Fibroblast of the aortic adventitia (primary cell): Measurements from ENCODE around the gene HDAC11. TPM values are rescaled to one million over a fixed set of nuclear protein-coding genes. Genes with fewer than 3 reads are reported as not detected.
A peak's percentile ranks its signal among the peaks of the same experiment; 100 is the strongest.
"Not testable (repeated sequence)": the region's sequence is repeated elsewhere in the genome, so short reads cannot be mapped to it uniquely, and the experiment has no call there.

Experiments used
- DNase-seq: peaks from one replicate; pipeline ENCODE4 v3.0.0-alpha.2; 2010; ENCODE audit warnings: low read depth
- H3K4me3 ChIP-seq: 2 replicates; pipeline ENCODE4 v1.5.1; 2011; ENCODE audit warnings: low read depth, mild to moderate bottlenecking, control low read depth, low read length, moderate library complexity
- total RNA-seq: library from RNA; depleted of rRNA; stranded (reverse); fragments of >200 nt; gene quantifications from 2 replicates; pipeline ENCODE4 v1.2.3, GENCODE V29; 2012; ENCODE audit warnings: low replicate concordance
- TF ChIP-seq, protein P1 (sequence below): IDR thresholded peaks from 2 replicates; pipeline ENCODE4 v1.5.1; 2011; ENCODE audit warnings: mild to moderate bottlenecking, low read length, control low read depth, inconsistent platforms; ENCODE audit not compliant: insufficient read depth

Gene HDAC11, protein sequence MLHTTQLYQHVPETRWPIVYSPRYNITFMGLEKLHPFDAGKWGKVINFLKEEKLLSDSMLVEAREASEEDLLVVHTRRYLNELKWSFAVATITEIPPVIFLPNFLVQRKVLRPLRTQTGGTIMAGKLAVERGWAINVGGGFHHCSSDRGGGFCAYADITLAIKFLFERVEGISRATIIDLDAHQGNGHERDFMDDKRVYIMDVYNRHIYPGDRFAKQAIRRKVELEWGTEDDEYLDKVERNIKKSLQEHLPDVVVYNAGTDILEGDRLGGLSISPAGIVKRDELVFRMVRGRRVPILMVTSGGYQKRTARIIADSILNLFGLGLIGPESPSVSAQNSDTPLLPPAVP
- 3.9 and 5.2 TPM in 2 replicates for total RNA-seq

GRCh38 chr3:13479582-13480339 is at the start of gene HDAC11:
HDAC11 (plus strand) TSS chr3:13480306; CDS start chr3:13480348, 42 bp downstream.
- TF ChIP-seq, protein P1, sequence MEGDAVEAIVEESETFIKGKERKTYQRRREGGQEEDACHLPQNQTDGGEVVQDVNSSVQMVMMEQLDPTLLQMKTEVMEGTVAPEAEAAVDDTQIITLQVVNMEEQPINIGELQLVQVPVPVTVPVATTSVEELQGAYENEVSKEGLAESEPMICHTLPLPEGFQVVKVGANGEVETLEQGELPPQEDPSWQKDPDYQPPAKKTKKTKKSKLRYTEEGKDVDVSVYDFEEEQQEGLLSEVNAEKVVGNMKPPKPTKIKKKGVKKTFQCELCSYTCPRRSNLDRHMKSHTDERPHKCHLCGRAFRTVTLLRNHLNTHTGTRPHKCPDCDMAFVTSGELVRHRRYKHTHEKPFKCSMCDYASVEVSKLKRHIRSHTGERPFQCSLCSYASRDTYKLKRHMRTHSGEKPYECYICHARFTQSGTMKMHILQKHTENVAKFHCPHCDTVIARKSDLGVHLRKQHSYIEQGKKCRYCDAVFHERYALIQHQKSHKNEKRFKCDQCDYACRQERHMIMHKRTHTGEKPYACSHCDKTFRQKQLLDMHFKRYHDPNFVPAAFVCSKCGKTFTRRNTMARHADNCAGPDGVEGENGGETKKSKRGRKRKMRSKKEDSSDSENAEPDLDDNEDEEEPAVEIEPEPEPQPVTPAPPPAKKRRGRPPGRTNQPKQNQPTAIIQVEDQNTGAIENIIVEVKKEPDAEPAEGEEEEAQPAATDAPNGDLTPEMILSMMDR: no peak
- peak; percentile 95 for DNase-seq
- H3K4me3 ChIP-seq: peak within 1 kb of the TSS; percentile 78

GRCh38 chr3:13430411-13430875 is 49.7 kb upstream of the HDAC11 start:
- not testable (repeated sequence) for DNase-seq

GRCh38 chr3:13432093-13432492 is 48.0 kb upstream of the HDAC11 start:
- no peak overlapping the region for H3K4me3 ChIP-seq
- TF ChIP-seq, protein P1: no peak
- DNase-seq: no peak

More at GRCh38 chr3:13430411-13430875, 49.7 kb upstream of the HDAC11 start:
- not testable (repeated sequence) for H3K4me3 ChIP-seq

GRCh38 chr3:13433912-13434311 is 46.2 kb upstream of the HDAC11 start:
- no peak for DNase-seq
- no peak overlapping the region for H3K4me3 ChIP-seq
- TF ChIP-seq, protein P1: no peak

- not testable (repeated sequence) for DNase-seq, H3K4me3 ChIP-seq
These were observed 43.9 kb upstream of the HDAC11 start for GRCh38 chr3:13436213-13436612.

DNA sequence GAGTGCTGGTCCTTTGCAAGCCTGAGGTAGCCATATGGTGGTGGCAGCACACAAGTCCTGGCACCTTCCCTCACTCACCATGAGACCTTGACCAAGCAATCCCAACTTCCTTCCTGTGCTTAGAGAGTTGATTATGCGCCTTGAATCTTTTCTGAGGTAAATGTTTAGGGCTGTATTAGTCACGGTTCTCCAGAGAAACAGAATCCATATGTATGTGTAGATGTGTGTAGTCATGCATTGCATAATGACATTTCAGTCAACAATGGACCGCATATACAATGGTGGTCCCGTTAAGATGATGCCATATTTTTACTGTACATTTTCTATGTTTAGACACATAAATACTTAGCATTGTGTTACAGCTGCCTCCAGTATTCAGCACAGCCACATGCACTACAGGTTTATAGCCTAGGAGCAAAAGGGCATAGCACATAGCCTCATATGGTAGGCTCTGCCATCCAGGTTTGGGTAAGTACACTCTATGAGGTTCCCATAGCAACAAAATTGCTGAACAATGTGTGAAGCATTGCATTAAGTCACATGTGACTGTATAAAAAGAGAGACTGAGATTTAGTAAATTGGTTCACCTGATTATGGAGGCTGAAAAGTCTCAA is 39.8 kb upstream of the HDAC11 start:
- DNase-seq: no peak
- H3K4me3 ChIP-seq: no peak overlapping the region
- TF ChIP-seq, protein P1: no peak

DNA sequence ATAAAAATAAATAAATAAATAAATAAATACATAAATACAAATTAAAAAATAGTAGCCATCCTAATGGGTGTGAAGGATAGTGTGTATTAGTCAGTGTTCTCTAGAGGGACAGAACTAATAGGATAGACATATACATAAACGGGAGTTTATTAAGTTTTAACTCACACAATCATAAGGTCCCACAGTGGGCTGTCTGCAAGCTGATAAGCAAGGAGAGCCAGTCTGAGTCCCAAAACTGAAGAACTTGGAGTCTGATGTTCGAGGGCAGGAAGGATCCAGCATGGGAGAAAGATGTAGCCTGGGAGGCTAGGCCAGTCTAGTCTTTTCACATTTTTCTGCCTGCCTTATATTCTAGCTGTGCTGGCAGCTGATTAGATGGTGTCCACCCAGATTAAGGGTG is 37.2 kb upstream of the HDAC11 start:
- not testable (repeated sequence) for DNase-seq, H3K4me3 ChIP-seq

GRCh38 chr3:13451301-13451673 is 28.8 kb upstream of the HDAC11 start:
- TF ChIP-seq, protein P1: no peak
- DNase-seq: no peak
- peak overlapping the region; percentile 76 for H3K4me3 ChIP-seq
